Measurements from ENCODE around the gene FFAR4.

FFAR4 gene

DNA sequence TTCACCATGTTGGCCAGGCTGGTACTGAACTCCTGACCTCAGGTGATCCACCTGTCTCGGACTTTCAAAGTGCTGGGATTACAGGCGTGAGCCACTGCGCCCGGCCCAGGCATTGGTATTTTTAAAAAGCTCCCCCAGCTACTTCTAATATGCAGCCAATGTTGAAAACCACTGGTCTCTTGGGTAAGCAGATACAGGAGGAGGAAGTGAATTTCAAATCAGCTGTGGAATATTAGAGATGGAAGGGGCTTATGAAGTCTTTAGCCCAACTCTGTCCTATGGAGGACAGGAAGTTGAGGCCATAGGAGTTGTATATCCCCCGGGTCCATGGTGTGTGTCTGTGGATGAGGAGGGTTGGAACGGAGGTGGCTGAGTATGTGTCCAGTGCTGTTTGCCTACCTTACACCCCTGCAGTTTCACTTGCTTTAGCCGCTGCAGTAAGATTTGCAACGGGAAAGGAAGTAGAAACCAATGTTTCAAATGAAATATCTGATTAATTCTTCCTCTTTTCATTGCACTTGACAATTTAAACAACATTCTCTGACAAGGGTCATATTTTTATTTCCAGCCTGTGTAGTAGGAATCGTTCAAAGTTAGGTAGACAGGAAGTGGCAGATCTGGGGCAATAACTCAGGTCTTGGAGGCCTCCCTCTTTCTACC is 49.2 kb downstream of the FFAR4 start:
- Mint-ChIP-seq H3K4me1 (peaks cover 5% of the 10 kb centered on the region), H3K27ac (no peak overlapping the region), H3K9me3 (no peaks in the 10 kb centered on the region), H3K4me3 (no peak overlapping the region), H3K27me3 (ENCODE audit: low read depth, poor library complexity) (peaks cover 26% of the 10 kb centered on the region), H3K36me3 (ENCODE audit: low read depth) (no peaks in the 10 kb centered on the region)
- TF ChIP-seq, protein P1, sequence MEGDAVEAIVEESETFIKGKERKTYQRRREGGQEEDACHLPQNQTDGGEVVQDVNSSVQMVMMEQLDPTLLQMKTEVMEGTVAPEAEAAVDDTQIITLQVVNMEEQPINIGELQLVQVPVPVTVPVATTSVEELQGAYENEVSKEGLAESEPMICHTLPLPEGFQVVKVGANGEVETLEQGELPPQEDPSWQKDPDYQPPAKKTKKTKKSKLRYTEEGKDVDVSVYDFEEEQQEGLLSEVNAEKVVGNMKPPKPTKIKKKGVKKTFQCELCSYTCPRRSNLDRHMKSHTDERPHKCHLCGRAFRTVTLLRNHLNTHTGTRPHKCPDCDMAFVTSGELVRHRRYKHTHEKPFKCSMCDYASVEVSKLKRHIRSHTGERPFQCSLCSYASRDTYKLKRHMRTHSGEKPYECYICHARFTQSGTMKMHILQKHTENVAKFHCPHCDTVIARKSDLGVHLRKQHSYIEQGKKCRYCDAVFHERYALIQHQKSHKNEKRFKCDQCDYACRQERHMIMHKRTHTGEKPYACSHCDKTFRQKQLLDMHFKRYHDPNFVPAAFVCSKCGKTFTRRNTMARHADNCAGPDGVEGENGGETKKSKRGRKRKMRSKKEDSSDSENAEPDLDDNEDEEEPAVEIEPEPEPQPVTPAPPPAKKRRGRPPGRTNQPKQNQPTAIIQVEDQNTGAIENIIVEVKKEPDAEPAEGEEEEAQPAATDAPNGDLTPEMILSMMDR (IDR thresholded peaks at IDR 0.05) = no peak
- DNase-seq = no peak

DNA sequence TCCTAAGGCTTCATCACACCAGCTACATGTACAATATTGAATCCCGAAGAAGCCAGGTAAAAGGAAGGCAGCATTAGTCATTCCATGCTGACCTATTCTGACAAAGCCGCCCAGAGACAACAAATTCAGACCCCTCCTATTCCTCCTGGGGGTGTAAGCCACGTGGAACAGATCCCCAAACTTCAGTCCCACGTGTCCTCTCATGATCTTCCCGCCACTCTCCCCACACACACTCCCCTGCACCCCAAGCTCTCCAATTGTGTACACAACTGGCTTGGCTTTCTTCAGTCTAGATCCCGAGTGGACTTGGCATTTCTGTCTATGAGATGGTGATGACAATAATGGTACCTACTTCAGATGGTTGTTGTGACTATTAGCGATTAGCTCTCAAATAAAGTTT is 54.5 kb downstream of the FFAR4 start:
- Mint-ChIP-seq H3K9me3 (no peaks in the 10 kb centered on the region), H3K4me1 (peaks cover 5% of the 10 kb centered on the region), H3K4me3 (no peak overlapping the region), H3K27ac (no peak overlapping the region), H3K36me3 (ENCODE audit: low read depth) (no peaks in the 10 kb centered on the region), H3K27me3 (ENCODE audit: low read depth, poor library complexity) (peaks cover 48% of the 10 kb centered on the region)
- DNase-seq = no peak
- TF ChIP-seq, protein P1 (IDR thresholded peaks at IDR 0.05) = no peak

DNA sequence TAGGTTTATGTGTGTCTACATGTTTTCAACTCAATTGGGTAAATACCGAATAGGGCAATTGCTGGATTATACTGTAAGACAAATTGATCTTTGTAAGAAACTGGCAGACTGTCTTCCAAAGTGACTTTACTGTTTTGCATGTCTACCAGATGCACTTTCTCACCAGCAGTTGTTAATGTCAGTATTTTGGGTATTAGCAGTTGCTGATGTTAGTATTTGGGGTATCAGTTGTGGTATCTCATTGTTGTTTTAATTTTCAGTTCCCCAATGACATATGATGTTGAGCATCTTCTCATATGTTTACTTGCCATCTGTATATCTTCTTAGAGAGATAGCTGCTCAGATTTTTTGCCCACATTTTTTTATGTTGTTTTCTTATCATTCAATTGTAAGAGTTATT is 56.5 kb downstream of the FFAR4 start:
- Mint-ChIP-seq H3K27me3 (ENCODE audit: low read depth, poor library complexity) (peaks cover 43% of the 10 kb centered on the region), H3K36me3 (ENCODE audit: low read depth) (no peaks in the 10 kb centered on the region), H3K4me1 (no peaks in the 10 kb centered on the region), H3K4me3 (no peak overlapping the region), H3K9me3 (no peaks in the 10 kb centered on the region), H3K27ac (no peak overlapping the region)
- TF ChIP-seq, protein P1 (IDR thresholded peaks at IDR 0.05) = no peak
- no peak for DNase-seq

DNA sequence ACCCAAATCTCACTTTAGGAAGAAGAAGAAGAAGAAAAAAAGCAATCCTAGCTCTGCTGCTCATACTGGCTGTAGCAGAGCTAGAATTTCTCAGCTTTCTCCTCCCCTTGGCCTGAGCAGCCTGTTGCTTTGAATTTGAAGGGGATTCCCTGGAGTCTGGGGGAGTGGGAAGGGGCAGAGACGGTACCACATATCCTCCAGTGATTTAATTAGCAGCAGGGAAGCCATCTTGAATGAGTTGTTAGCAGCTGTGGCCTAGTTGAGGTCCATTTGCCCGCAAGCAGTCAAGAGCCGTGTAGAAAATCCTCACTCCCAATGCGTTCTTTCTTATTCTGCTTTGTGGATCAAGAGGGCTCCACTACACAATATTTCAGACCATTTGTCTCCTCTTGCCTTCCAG is 62.4 kb downstream of the FFAR4 start:
- TF ChIP-seq, protein P1 (IDR thresholded peaks at IDR 0.05) = no peak
- H3K27ac Mint-ChIP-seq = peak overlapping the region; percentile 56
- no peaks in the 10 kb centered on the region for H3K36me3 Mint-ChIP-seq (ENCODE audit: low read depth)
- no peak for DNase-seq
- peaks cover 38% of the 10 kb centered on the region for H3K4me1 Mint-ChIP-seq
- peaks cover 9% of the 10 kb centered on the region for H3K27me3 Mint-ChIP-seq (ENCODE audit: low read depth, poor library complexity)
- H3K4me3 Mint-ChIP-seq = no peak overlapping the region
- peaks cover 4% of the 10 kb centered on the region for H3K9me3 Mint-ChIP-seq

DNA sequence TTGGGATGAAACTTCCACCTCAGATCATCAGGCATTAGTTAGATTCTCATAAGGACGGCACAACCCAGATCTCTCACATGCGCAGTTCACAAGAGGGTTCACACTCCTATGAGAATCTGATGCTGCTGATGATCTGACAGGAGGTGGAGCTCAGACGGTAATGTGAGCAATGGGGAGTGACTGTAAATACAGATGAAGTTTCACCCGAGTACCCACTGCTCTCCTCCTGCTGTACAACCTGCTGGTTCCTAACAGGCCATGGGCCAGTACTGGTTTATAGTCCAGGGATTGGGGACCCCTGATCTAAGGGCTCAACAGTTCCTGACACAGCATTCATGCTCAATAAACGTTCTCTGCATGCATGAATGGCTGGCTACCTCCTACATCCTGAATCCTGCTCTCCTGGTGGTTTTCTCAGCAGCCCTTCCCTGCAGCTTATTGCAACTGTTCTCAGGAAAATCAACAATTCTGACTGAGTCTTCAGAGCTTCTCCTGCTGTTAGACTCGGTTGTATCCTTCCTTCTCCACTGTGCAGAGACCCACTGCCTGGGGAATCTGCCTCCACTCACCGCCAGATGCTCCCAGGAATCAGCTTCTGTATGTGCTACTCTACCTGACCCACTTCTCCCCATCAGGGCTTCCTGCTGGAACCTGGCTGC is 63.3 kb downstream of the FFAR4 start:
- H3K36me3 Mint-ChIP-seq (ENCODE audit: low read depth) = no peaks in the 10 kb centered on the region
- H3K4me1 Mint-ChIP-seq = peaks cover 38% of the 10 kb centered on the region
- DNase-seq = no peak
- no peak overlapping the region for H3K27ac Mint-ChIP-seq
- TF ChIP-seq, protein P1 (IDR thresholded peaks at IDR 0.05) = no peak
- peak overlapping the region; percentile 41 for H3K4me3 Mint-ChIP-seq
- H3K27me3 Mint-ChIP-seq (ENCODE audit: low read depth, poor library complexity) = peaks cover 9% of the 10 kb centered on the region
- H3K9me3 Mint-ChIP-seq = peaks cover 4% of the 10 kb centered on the region
